GM21423 (cell line): Measurements from ENCODE around the gene MICU2.

ENCODE experiments used
- ATAC-seq: cut with Tn5 transposase; IDR thresholded peaks from one replicate; pipeline ENCODE4 v1.9.1; 2021; ENCODE audit warnings: mild to moderate bottlenecking, moderate library complexity; ENCODE audit not compliant: unreplicated experiment

MICU2 gene

DNA sequence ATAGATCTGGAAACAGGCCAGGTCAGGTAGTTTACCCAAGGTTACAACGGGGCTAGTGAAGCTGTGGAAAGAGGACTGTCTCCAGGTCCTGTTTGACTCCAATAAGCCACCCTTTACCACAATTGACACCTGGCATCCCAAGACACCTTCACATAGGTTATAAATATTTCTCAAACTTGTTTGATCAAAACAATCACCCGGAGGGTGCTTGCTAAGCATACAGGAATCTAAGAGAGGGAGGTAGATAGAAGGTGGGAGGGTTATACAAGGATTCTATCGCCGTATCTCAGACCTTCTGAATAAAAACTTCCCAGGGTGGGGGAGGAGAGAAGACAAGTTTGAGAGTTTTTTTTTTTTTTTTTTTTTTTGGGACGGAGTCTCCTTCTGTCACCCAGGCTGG, 55.4 kb downstream of the MICU2 start:
- ATAC-seq: no peak

DNA sequence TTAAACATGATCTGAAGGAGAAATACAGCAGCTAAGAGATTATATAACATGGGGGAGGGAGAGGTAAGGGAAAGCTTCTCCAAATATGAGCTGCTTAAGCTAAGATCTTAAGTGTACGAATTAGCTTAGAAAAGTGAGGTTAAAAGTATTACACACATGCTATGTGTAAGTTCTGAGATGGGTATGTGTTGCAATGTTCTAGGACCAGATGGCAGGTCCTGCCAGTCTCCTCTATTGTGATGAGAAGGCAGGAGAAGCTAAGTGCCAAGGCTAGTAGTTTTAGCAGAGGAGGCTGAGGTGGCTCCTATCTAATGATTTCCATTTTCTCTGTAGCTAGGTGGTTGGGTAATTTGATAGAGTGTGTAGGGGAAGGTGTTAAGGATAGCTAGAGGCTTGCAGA, 57.6 kb downstream of the MICU2 start:
- ATAC-seq: no peak

DNA sequence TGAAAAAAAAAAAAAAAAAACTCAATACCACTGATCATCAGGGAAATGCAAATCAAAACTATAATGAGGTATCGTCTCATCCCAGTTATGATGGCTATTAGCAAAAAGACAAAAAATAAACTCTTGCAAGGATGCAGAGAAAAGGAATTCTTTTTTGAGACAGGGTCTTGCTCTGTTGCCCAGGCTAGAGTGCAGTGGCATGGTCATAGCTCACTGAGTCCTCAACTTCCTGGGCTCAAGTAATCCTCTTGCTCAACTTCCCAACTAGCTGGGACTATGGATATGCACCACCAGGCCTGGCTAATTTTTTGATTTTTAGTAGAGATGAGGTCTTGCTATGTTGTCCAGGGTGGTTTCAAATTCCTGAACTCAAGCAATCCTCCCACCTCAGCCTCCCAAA, 59.5 kb downstream of the MICU2 start:
- no peak for ATAC-seq

DNA sequence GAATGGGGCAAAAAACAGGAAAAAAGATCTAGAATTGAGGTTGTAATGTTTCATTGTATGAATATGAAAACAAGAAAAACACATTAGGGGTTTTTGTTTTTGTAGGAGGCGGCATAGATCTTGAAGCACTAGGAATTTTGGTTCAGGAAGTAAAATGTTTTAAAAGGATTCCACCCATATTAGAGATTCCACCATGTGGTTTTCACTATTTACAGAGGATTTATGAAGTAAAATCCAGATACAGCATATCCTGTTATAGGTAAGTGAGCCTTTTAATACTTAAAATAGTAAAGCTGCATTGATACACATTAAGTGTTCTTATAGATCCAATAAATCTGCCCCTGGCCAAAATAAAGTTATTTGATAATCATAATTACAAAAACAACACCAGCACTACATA, 61.4 kb downstream of the MICU2 start:
- no peak for ATAC-seq

DNA sequence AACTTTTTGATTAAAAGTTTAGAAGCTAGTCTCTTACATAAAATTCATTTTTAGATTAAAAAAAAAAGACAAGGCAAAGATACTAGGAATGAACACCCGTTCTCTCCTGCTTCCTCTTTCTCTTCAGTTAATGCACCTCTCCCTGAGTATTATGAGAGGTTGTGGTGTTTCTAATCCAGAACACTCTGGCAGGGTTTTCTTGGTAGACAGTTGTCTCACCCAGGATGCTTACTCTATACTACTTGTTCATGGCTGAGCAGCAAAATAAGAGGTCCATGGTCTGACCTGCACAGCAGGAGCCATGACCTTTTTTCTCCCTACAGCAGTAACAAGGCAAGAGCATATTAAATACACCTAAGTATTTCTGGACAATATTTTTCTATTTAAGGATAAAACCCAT, 62.0 kb downstream of the MICU2 start:
- no peak for ATAC-seq

DNA sequence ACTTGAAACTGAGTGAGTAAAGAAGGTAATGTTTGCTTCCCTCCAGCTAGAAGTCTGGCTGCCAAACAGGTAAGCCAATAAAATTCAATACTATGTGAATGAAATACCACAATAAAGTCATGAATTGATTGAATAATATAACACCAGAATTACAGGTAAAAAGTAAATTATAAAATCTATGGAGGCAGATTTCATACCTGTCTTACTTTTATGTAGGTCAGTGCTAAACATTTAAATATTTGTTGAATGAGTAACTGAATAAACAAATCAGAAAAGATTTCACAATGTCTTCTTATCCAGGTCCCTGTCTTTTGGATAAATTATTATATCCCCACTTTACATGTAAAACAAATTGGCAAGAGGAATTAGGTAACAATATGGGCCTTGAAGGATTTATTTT, 62.7 kb downstream of the MICU2 start:
- no peak for ATAC-seq

DNA sequence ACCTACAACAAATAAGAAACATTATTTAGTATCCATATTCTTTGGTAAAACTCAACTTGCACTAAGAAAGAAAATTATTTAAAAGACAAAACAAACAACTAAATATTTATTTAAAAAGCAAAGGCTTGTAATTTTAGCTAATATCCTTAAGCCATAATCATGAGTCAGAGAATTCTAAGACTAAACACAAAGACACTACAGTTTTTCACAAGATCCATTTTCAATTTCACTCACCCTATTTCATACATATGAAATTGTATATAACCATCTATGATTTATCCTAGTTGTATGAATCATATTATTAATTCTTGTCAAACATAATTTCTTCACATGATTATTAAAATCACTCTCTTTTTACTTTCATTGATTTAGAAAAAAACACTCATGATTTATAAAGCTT, 64.3 kb downstream of the MICU2 start:
- no peak for ATAC-seq

DNA sequence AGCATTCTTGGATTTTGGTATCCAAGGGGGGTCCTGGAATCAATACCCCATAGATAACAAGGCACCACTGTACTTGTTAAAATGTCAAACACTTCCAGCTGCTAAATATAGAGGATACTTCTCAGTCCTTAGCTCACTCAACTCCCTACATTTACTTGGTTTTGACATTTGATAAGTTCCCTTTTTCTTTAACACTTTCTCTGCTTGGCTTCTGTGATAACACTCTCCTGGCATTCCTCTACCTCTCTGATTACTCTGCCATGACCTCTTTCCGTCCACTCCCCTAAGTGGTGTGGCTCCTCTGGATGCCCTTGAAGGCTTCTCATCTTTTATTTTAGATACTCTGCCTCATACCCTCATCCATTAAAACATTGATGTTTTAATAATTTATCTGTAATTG, 65.2 kb downstream of the MICU2 start:
- no peak for ATAC-seq

DNA sequence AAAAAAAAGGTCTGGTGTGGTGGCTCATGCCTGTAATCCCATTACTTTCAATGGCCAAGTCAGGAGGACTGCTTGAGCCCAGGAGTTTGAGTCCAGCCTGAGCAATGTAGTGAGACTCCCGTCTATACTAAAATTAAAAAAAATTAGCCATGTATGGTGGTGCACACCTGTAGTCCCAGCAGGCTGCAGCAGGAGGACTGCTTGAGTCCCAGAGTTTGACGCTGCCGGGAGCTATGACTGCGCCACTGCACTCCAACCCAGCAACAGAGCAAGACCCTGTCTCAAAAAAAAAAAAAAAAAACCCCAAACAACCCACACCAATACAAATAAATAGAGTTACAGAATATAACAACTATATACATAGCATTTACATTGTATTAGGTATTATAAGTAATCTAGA, 65.7 kb downstream of the MICU2 start:
- no peak for ATAC-seq

DNA sequence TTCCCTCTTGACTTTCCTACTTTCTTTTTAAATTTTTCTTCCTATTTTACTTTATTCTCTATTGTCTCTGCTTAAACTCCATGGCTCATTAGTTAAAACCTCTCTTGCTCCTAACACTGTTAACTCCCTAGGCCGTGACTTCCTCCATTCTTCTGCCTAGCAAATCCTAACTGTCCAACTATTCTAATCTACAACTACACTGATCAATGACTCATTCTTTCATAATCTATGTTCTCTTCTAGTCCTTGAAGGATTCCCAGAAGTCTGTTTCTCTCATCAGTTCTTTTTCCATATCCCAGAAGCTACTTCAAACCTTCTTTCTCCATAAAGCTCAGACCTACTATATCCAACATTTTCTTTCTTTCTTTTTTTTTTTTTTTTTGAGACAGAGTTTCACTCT, 66.9 kb downstream of the MICU2 start:
- no peak for ATAC-seq

DNA sequence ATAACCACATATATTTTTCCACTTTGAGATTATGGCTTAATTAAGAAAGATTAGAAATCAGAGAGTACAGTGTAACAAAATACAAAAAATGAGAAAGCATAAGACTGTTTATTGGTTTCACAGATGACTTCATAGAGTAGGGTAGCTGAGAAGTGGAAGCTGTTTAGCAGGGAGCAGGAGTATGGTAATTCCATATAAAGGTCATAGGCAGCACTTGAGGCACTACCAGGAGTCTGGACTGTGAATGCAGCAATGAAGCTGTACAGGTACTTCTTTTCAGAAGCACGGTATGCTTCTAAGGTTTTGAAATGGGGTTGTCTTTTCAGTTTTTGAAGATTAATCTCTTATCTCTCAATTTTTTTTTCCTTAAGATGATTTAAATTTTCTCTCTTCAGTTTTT, 69.2 kb downstream of the MICU2 start:
- ATAC-seq: no peak

DNA sequence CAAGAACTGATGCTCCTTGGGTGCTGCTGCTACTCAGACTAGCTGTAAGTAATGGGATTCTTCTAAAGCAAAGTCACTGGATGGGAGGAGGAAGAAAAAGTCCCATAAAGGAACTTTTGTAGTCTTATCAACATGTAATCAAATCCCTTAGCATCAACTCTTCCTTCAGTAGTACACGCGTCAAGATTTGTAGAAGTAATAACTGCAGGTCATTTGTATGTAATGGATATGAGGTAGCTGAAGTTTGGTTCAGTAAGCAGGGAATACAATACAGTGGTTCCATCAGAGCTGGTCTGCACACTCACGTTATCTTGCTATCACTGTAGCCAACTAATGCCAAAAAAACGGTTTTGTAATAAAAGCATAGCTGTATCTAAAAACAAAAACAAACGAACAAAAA, 72.5 kb downstream of the MICU2 start:
- no peak for ATAC-seq

DNA sequence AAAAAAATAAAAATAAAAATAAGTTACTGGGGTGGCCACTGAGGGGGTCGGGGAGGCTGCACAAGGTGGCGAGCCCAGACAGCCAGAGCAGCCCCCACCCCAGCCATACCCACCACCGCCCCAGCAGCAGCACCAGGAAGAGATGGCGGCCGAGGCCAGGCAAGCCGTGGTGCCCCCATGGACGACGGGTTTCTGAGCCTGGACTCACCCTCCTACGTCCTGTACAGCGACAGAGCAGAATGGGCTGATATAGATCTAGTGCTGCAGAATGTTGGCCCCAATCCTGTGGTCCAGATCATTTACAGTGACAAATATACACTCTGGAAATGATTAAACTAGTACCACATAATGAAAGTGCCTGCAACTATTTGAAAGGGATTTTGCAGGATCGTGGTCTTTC, 73.3 kb downstream of the MICU2 start:
- ATAC-seq: no peak

DNA sequence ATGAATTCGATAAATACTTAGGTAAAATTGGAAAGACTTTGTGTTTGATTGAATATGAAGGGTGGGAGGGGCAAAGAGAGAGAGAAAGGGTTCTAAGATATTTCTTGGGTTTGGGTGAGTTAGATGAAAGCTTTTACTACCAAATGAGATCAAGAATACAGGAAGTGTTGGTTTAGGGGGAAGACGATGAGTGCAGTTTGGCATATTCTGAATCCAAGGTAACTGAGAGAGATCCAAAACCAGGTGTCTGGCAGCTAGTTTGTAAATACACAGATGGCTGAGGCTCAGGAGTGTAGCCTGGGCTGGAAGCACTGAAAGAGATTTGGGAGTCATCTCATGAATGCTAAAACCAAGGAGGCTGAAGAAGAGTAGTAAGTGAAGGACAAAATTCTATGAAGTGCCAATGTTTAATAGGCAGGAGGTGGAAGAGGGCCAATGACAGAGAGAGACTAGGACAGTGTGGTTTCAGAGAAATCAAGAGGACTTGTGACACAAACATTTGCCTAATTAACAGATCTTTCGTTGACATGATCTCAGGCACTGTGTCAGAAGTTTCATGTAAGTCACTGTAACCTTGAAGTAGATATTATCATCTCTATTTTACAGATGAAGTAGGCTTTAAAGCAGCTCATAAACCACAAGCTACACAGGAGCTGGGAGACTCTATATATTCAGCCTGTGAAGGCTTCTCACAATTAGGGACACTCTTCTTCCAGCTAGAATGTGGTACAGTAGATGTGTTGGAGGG, 74.7 kb downstream of the MICU2 start:
- no peak for ATAC-seq

DNA sequence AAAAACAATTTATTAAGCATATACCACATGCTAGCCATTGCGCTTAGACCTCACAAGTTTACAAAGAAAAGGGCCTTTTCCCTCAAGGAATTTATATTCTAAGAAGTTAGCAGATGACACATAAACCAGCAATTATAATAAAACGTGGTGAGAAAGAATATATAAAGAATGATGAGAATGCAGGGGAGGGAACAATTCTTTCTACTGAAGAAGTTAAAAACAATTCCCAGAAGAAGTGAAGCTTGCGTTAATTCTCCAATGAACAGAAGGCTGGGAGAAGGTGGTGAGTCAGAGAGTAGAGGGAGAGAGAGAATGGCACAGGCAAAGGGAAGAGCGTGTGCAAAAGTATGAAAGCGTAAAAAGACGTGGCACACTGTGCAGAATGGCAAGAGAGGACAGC, 75.4 kb downstream of the MICU2 start:
- ATAC-seq: no peak

DNA sequence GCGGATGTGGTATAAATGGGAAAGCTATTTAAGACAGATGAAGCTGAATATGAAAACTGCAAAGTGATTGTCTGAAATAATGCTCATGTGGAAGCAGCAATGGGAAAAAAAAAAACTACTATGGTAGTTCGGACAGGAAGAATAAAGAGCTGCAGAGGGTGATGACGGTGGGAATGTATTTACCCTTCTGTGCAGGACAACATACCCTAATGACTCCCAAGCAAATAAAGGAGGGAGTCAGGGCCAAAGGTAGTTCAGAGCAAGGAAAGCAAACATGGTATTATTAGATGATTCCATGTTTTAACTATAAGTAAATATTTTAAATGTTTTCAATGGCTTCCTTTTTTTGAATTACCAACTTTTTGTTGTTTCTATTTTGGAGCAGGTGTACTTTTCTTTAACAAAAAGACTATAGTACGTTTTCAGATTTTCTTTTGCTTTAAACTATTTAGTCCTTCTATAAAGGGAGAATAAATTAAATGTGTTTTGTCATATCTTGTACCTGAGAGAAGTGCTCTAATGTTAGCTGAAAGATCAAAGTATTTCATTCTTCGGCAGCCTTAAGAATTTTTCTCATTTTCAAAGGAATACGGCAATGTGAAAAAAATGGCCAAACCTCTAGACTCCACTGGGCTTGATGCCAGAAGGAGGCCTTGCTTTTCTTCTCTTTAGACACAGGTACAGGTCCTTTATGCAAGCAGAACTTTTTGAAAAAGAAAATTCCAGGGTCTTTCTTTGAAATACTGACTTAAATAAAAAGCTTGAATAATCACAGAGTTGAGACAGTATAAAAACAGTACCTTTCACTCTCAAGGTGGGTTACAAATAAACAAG, 77.0 kb downstream of the MICU2 start:
- ATAC-seq: no peak

DNA sequence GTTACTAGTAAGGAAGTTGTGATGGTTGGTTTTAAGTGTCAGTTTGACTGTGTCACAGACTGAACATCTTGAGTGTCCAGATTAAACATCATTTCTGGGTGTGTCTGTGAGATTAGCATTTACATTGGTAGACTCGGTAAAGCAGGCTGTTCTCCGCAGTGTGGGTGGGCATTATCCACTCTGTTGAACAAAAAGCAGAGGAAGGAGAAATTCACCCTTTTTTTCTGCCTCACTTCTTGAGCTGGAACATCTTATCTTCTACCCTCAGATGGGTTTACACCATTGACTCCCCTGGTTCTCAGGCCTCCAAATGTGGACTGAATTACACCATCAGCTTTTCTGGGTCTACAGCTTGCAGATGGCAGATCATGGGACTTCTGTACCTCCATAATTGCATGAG, 81.1 kb downstream of the MICU2 start:
- ATAC-seq: no peak

DNA sequence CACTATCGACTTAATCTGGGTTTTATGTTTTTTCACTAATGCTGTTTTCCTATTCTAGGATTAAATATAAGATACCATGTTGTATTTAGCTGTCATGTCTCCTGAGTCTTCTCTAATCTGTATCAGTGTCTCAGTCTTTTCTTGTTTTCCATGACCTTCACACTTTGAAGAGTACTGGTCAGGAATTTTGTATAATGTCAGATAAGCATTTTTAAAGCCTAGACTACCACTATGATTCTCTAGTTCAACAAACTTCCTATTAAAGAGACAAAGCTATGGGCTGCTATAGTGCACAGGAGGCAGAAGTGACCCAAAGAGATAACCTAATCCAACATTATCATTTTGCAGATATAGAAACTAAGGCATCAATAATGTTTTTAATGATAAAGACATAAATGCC, 81.8 kb downstream of the MICU2 start:
- no peak for ATAC-seq

DNA sequence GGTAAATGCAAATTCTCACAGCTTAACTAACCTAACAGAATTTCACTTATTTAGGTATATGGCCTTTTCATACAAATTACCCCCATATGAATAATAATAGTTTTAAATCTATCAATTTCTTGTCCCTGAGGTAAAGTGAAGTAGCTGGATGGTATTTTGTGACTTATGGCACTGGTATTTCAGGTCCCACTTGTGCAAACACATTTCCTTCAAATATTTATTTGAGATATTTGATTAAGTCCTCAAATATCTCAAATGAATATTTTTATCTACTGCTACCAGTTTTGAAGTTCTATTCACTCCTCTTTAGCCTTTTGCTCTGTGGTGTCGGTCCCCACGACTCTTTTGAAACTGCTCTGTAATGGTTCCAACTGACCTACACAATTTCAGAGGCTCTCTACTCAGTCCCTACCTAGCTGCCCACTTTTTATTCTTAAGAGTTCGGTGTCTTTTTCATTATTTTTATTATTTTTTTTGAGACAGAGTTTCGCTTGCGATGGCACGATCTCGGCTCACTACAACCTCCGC, 85.3 kb downstream of the MICU2 start:
- ATAC-seq: no peak

DNA sequence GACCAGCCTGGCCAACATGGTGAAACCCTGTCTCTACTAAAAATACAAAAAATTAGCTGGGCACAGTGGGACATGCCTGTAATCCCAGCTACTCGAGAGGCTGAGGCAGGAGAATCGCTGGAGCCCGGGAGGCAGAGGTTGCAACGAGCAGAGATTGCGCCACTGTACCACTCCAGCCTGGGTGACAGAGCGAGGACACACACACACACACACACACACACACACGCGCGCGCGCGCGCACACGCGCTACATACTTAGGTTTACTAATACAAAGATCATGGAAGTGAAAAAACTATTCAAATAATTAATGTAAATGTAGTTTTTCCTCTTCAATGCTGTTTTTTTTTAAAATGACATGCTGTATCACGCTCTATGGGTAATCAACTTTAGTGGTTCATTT, 86.4 kb downstream of the MICU2 start:
- ATAC-seq: no peak

DNA sequence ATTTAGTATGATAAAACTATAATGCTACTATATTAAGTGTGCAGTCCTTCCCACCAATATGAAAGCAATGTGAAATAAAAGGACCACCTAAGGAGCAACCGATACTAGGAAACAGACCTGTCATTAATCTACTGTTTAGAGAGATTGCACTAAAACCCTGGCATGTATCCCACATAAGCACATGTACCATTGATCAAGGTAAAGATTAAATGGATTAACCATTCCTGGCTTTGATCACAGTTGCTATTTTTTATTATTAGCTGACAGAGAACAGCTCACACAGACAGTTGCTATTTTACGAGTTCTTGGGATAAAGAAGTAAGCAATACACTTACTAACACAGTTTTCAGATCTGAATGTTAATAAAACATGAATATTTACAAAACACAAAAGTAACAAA, 87.2 kb downstream of the MICU2 start:
- ATAC-seq: no peak

DNA sequence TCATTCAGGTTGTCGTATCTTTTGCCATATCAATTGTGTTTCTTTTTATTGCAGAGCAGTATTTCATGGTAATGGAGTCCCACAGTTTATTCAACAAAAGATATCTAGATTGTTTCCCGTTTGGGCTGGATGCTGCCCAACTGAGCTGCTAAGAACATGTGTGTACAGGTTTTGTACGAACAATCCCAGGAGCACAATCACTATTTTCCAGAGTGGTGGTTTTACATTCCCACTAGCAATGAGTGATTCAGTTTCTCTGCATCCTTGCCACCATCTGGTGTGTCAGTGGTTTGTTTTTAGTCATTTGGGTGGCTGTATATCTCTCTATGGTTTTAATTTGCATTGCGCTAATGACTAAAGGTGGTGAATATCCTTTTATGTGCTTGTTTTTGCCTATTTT, 92.1 kb downstream of the MICU2 start:
- ATAC-seq: no peak
